HEK293T (cell line): ENCODE results near the gene TRIM2.

Source experiments
- CTCF ChIA-PET: fragments of 350-600 bp; formaldehyde crosslinking; extraction: SDS; loops from one replicate; lab custom pipeline; 2021; ENCODE audit warnings: antibody characterized with exemption, inconsistent platforms; lab: Yijun Ruan, JAX
- POLR2A ChIA-PET: fragments of 350-600 bp; formaldehyde crosslinking; extraction: SDS; loops from one replicate; lab custom pipeline; 2020; ENCODE audit warnings: antibody characterized with exemption, inconsistent platforms; lab: Yijun Ruan, JAX
- DNase-seq: peaks from one replicate; pipeline ENCODE4 v3.0.0; 2012; ENCODE audit warnings: mixed read lengths; ENCODE audit errors: extremely low spot score
- ARNT ChIP-seq: fragments of 450-650 bp; IDR thresholded peaks from 2 replicates; pipeline ENCODE4 v1.6.1; 2017; ENCODE audit warnings: mild to moderate bottlenecking
- BHLHE40 ChIP-seq: fragments of 450-650 bp; IDR thresholded peaks from 2 replicates; pipeline ENCODE4 v1.6.1; 2016; ENCODE audit warnings: mild to moderate bottlenecking, moderate library complexity, borderline replicate concordance
- CTBP1 ChIP-seq: fragments of 450-650 bp; IDR thresholded peaks from 2 replicates; pipeline ENCODE4 v1.6.1; 2016; ENCODE audit warnings: borderline replicate concordance
- ELF4 ChIP-seq: fragments of 450-650 bp; IDR thresholded peaks from 2 replicates; pipeline ENCODE4 v1.6.1; 2017; ENCODE audit warnings: antibody characterized with exemption
- FOXA1 ChIP-seq: fragments of 450-650 bp; IDR thresholded peaks from 2 replicates; pipeline ENCODE4 v1.6.1; 2016; ENCODE audit warnings: mild to moderate bottlenecking
- FOXK2 ChIP-seq: fragments of 450-650 bp; IDR thresholded peaks from 2 replicates; pipeline ENCODE4 v1.6.1; 2016; ENCODE audit warnings: mild to moderate bottlenecking
- FOXM1 ChIP-seq: fragments of 450-650 bp; IDR thresholded peaks from 2 replicates; pipeline ENCODE4 v1.6.1; 2017; ENCODE audit warnings: mild to moderate bottlenecking, borderline replicate concordance
- HDGF ChIP-seq: fragments of 450-650 bp; IDR thresholded peaks from 2 replicates; pipeline ENCODE4 v1.6.1; 2017; ENCODE audit warnings: antibody characterized with exemption, borderline replicate concordance
- L3MBTL2 ChIP-seq: fragments of 450-650 bp; conservative IDR thresholded peaks from 2 replicates; pipeline ENCODE4 v1.6.1; 2016; ENCODE audit warnings: mild to moderate bottlenecking
- LEF1 ChIP-seq: fragments of 450-650 bp; IDR thresholded peaks from 2 replicates; pipeline ENCODE4 v1.6.1; 2017; ENCODE audit warnings: mild to moderate bottlenecking, borderline replicate concordance
- NFRKB ChIP-seq: fragments of 450-650 bp; IDR thresholded peaks from 2 replicates; pipeline ENCODE4 v1.6.1; 2016; ENCODE audit warnings: mild to moderate bottlenecking, moderate library complexity
- PKNOX1 ChIP-seq: fragments of 450-650 bp; IDR thresholded peaks from 2 replicates; pipeline ENCODE4 v1.6.1; 2016
- SP1 ChIP-seq: fragments of 450-650 bp; IDR thresholded peaks from 2 replicates; pipeline ENCODE4 v1.6.1; 2017
- SUZ12 ChIP-seq: fragments of 450-650 bp; IDR thresholded peaks from 2 replicates; pipeline ENCODE4 v1.6.1; 2016; ENCODE audit warnings: mild to moderate bottlenecking
- TARDBP ChIP-seq: fragments of 450-650 bp; IDR thresholded peaks from 2 replicates; pipeline ENCODE4 v1.6.1; 2016
- ZNF384 ChIP-seq: fragments of 450-650 bp; IDR thresholded peaks from 2 replicates; pipeline ENCODE4 v1.6.1; 2016

TRIM2 gene

GRCh38 chr4:153275380-153276276 lies 71.4 kb downstream of the TRIM2 start:
- ChIA-PET POLR2A (interaction anchor here (1.0 kb wide), 1 partner anchor 26 kb away, joined by 3 read pairs; no protein-coding TSS in a partner anchor), CTCF (no interaction called here)
- DNase-seq = no peak
- TF ChIP-seq FOXK2 = no peak
- no peak for TF ChIP-seq SUZ12
- no peak for TF ChIP-seq ELF4
- no peak for TF ChIP-seq PKNOX1
- no peak for TF ChIP-seq FOXA1
- no peak for TF ChIP-seq NFRKB
- no peak for TF ChIP-seq SP1
- TF ChIP-seq ARNT = no peak
- TF ChIP-seq TARDBP = no peak

- CTCF ChIA-PET = interaction anchor here (0.6 to 0.8 kb wide), 3 partner anchors 10 to 54 kb away, joined by 3 to 4 read pairs (median 3); no protein-coding TSS in a partner anchor
- no peak for DNase-seq
- TF ChIP-seq L3MBTL2 (no peak), SP1 (no peak), FOXM1 (no peak), TARDBP (no peak), FOXA1 (no peak), HDGF (no peak)
- POLR2A ChIA-PET = interaction anchor here (1.0 kb wide), 1 partner anchor 27 kb away, joined by 3 read pairs; no protein-coding TSS in a partner anchor
These were observed 72.7 kb downstream of the TRIM2 start for GRCh38 chr4:153276971-153277370.

GRCh38 chr4:153281476-153281875 lies 77.2 kb downstream of the TRIM2 start:
- TF ChIP-seq PKNOX1 = no peak
- TF ChIP-seq HDGF = no peak
- TF ChIP-seq ZNF384 = no peak
- TF ChIP-seq CTBP1 = no peak
- TF ChIP-seq BHLHE40 = no peak
- no peak for TF ChIP-seq TARDBP
- no peak for TF ChIP-seq ARNT
- DNase-seq = no peak
- CTCF ChIA-PET = interaction anchor here (0.5 to 1.2 kb wide), 2 partner anchors 10 to 150 kb away, joined by 3 read pairs; no protein-coding TSS in a partner anchor
- POLR2A ChIA-PET = no interaction called here

- ChIA-PET POLR2A (no interaction called here), CTCF (interaction anchor here (0.6 to 0.7 kb wide), 2 partner anchors 139 to 313 kb away, joined by 3 to 4 read pairs; no protein-coding TSS in a partner anchor)
- TF ChIP-seq BHLHE40 (no peak), TARDBP (no peak), SUZ12 (no peak), PKNOX1 (no peak), SP1 (no peak), FOXM1 (no peak), ELF4 (no peak), CTBP1 (no peak), ZNF384 (no peak), FOXK2 (no peak), NFRKB (no peak)
- no peak for DNase-seq
These were observed 77.8 kb downstream of the TRIM2 start for GRCh38 chr4:153282023-153282422.

- no peak for TF ChIP-seq ELF4
- TF ChIP-seq SP1 = no peak
- no peak for TF ChIP-seq ZNF384
- TF ChIP-seq HDGF = no peak
- TF ChIP-seq NFRKB = no peak
- TF ChIP-seq FOXA1 = no peak
- no peak for TF ChIP-seq ARNT
- no peak for TF ChIP-seq CTBP1
- no peak for TF ChIP-seq SUZ12
- no peak for TF ChIP-seq TARDBP
- TF ChIP-seq L3MBTL2 = no peak
These were observed 79.0 kb downstream of the TRIM2 start for GRCh38 chr4:153283260-153283659.

GRCh38 chr4:153290134-153290533 lies 85.9 kb downstream of the TRIM2 start:
- DNase-seq = no peak
- CTCF ChIA-PET = interaction anchor here (1.0 to 1.9 kb wide), 2 partner anchors 57 to 147 kb away, joined by 3 to 6 read pairs; no protein-coding TSS in a partner anchor
- POLR2A ChIA-PET = no interaction called here
- no peak for TF ChIP-seq ELF4
- TF ChIP-seq SUZ12 = no peak
- TF ChIP-seq CTBP1 = no peak
- no peak for TF ChIP-seq BHLHE40
- TF ChIP-seq NFRKB = no peak
- no peak for TF ChIP-seq FOXK2
- no peak for TF ChIP-seq ARNT
- TF ChIP-seq TARDBP = no peak
- no peak for TF ChIP-seq FOXM1
- no peak for TF ChIP-seq PKNOX1
- no peak for TF ChIP-seq L3MBTL2
- TF ChIP-seq HDGF = no peak
- TF ChIP-seq LEF1 = no peak
- TF ChIP-seq FOXA1 = no peak
- TF ChIP-seq ZNF384 = no peak
- no peak for TF ChIP-seq SP1

More at GRCh38 chr4:153283260-153283659, 79.0 kb downstream of the TRIM2 start:
- ChIA-PET CTCF (no interaction called here), POLR2A (no interaction called here)
- DNase-seq = no peak
